Measurements from ENCODE around the gene XPC.

- TF ChIP-seq POLR2AphosphoS5 (IDR thresholded peaks at IDR 0.05; ENCODE audit: low read depth, low read length) (no peak), POLR2A (IDR thresholded peaks at IDR 0.05; ENCODE audit: low read depth, low read length) (no peak)
Measured at GRCh38 chr3:14159426-14159825, 19.0 kb downstream of the XPC start.

Measured in GM12892 (cell line).